Right renal pelvis (tissue), 4 donors: Measurements from ENCODE around the gene ABCA2. TPM values are rescaled to one million over a fixed set of nuclear protein-coding genes. Genes with fewer than 3 reads are reported as not detected.

Source experiments
- DNase-seq, 4 donors: peaks; one replicate each; pipeline ENCODE4 v3.0.0-alpha.2; 2013; ENCODE audit warnings: low read depth in 4 of 4, low spot score in 3 of 4, missing footprints in 1 of 4
- polyA plus RNA-seq, 4 donors: library from polyadenylated mRNA; unstranded; fragments of 120-200 nt; gene quantifications; one replicate each; pipeline ENCODE4 v1.2.1, GENCODE V29; 2013; ENCODE audit not compliant: insufficient read length in 4 of 4

The ABCA2 gene
- polyA plus RNA-seq, 4 donors: 33.3 to 57.9 (median 40.2) TPM

DNA sequence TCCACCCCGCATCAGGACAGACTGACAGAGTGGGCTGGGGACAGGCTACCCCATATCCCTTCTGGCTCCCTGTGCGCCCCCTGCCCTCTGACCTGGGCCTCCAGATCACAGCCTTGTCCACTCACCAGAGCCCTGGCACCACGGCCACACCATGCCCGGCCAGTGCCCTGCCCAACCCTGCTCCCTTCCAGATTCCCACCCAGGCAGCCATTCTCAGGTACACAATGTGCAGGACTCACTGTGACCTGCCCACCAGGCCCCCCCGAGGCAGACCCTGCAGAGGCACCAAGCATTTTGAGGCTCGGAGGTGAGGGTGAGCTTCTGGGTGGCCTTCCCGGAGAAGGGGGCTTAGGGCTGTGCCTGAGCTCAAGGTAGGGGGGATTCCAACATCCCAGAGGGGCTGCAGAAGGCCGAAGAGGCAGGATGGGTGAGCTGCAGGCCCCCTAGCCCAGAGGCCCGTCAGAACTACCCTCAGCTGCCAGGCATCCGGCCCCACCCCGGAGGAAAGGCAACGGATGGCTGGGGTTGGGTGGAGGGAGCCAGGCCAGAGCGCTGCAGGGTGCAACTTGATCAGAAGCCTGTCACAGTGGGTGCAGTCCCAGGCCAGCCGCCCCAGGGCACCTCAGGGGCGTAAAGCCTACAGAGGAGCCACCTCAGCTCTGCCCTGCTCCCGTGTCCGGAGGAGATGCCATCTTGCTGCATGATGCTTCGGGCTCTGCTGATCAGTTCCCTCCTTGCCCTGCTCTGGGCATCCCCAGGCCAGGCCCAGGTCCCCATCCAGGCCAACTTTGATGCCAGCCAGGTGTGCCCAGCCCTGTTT, 45.6 kb downstream of the ABCA2 start, which contains the start of gene LCNL1:
LCNL1 (plus strand) TSS at position 762 of the 820 bp plus-strand sequence. CDS start 594 bp downstream, outside the sequence.
- no peak for DNase-seq

DNA sequence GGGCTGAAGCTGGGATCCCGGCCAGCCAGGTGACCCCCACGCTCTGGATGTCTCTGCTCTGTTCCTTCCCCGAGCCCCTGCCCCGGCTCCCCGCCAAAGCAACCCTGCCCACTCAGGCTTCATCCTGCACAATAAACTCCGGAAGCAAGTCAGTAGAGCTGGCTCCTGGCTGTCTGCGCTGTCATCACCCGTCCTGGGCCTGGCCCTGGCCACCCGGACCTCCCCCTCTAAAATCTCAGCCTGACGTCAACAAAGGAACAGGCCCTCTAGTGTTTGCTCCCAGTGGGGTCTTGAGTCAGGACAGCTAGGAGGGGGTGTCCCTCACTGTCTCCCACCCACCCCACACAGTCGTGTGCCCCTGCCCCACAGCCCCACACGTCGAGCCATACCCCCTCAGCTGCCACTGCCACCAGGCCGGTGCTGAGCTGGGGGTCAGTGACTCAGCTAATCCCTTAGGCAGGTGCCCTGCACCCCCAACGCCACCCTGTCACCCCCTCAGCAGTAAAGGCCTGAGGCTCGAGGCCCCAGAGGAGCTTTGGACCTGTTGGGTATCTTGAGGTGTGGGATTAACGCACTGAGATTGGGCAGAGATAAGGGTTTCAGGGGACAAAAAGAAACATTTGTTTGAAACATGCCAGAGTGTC, 46.3 kb downstream of the ABCA2 start:
- no peak for DNase-seq

DNA sequence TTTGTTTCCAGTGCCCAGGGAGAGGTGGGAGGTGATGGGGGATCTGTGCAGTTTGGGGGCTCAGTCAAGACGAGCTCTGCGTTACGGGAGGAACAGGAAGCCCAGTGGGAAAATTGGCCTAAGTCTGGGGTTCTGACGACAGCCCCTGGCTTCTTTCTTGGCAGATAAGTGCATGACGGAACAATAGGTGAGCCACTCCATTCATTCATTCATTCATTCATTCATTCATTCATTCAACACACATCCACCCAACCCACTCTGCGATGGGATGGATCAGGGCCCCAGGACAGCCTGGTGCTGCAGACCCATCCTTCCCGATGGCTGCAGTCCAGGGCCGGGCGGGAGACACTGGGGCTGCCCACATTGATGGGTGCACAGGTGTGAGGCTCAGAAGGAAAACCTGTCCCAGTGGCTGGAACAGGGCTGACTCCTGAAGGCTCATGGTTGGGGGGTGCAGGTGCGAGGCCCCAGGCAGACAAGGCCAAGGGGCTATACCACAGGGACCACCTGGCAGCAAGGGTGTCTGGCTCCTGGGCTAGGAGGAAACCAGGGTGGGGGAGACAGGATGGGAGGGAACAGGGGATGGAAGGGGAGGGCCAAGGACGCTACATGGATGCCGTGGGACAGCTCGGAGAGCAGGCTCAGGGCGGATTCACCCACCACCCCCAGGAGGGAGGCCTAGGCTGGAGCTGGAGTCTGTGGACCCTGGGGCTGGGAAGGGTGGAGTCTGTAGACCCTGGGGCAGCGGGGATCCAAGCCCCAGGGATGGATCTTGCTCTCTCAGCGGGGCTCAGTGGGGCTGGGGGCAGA, 47.2 kb downstream of the ABCA2 start:
- no peak for DNase-seq

DNA sequence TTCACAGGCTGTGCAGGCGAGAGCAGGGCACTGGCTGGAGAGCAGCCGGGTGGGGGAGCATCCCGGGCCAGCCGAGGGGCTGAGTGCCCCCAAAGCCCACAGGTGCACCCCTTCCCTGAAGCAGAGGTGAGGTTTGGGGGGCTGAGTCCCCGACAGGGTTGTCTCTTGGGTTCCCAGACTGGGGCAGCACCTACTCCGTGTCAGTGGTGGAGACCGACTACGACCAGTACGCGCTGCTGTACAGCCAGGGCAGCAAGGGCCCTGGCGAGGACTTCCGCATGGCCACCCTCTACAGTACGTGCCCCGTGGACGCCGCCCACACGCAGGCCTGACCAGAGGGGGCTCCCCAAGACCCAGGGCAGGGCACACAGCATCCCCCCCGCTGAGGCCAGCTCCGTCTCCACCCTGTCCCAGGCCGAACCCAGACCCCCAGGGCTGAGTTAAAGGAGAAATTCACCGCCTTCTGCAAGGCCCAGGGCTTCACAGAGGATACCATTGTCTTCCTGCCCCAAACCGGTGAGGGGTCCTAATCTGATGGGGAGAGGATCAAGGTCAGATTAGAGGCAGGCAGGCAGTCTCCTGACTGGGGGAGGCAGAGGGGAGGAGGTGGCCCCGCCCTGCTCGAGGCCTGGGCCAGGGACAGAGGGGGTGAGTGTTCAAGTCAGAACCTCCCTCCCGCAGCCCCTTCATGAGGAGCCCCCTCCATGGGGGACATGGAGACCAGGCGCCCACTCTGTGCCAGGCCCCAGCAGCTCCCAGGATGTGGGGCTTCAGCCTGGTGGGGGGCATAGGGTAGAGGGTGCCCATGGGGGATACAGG, 48.1 kb downstream of the ABCA2 start:
- no peak for DNase-seq

DNA sequence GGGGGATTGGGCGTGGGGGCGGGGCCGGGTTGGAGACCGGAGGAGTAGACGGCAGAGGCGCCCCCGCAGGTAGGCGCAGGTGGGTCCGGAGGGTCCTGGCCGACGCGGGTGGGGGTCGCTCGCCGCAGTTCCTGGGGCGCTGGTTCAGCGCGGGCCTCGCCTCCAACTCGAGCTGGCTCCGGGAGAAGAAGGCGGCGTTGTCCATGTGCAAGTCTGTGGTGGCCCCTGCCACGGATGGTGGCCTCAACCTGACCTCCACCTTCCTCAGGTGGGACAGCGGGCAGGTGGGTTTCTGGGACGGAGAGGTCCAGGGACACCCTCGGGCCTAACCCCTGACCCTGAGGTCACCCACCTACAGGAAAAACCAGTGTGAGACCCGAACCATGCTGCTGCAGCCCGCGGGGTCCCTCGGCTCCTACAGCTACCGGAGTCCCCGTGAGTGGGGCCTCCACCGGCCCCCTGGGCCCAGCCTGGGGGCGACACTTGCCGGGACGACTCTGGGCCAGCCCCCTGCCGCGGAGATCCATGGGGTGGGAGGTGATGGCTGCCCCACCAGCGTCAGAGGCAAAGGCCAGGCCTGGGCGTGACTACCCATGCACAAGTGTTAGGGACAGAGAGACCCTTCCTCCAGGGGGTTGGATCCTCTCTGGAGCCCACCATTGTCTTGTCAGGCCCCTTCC, 49.0 kb downstream of the ABCA2 start:
- DNase-seq: no peak

DNA sequence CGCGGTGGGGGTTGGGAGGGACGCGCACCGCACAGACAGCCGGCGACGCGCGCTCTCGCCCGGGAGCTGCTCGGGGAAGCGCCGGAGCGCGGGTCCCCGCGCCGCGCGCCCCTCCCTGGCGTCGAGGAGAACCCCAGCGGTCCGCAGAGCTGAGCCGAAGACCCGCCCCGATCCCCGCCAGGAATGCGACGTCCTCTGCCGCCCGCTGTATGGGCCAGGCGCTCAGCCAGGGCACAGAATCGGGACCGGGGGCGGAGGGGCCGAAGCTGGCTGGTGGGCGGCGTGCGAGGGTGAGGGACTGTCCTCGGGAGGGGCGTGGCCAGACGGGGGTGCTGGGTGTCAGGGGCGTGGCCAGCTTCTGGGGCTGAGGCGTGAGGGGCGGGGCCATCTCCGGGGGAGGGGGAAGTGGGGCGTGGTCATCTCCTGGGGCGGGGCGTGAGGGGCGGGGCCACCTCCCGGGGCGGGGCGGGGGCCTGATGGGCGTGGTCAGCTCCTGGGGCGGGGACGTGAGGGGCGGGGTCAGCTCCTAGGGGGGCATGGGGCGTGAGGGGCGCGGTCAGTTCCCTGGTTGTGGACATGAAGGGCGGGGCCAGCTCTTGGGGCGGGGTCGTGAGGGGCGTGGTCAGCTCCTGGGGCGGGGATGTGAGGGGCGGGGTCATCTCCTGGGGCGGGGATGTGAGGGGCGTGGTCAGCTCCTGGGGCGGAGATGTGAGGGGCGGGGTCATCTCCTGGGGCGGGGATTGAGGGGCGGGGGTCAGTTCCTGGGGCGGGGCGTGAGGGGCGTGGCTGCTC, 49.8 kb downstream of the ABCA2 start:
- no peak for DNase-seq

DNA sequence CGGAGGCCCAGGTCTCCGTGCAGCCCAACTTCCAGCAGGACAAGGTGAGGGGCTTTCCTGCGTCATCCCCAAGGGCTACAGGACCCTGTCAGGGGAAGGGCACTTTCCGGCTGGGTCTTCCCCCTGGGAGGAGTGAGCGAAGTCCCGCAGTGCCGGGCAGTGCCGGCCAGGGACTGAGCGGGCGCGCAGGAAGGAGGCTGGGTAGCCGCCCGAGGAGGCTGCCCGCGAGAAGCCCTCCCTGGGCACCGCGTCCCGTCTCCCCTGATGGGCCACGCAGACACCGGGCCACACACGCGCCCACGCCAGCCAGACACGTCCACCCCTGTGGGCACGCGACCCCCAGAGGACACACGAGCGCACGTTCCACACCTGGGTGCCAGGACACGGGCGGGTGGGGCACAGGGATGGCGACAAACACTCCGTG, 50.4 kb downstream of the ABCA2 start:
- DNase-seq: no peak

DNA sequence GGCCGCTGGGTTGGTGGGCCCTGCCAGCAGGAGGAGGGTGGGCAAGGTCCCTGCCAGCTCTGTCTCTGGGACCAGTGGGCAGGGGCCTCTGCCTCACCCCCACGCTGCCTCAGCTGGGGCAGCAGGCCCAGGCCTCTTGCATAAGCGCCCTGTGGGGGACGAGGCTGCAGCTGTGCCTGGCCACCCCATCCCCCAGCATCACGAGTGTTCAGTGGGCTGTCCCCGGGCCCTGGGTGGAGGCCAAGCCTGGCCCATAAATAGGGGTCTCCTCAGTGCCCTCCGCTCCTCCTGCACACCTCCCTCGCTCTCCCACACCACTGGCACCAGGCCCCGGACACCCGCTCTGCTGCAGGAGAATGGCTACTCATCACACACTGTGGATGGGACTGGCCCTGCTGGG, 50.8 kb downstream of the ABCA2 start, which contains the start of gene PTGDS:
PTGDS (plus strand) TSS at position 282 of the 400 bp plus-strand sequence; CDS start at position 357, 75 bp downstream.
- no peak for DNase-seq

DNA sequence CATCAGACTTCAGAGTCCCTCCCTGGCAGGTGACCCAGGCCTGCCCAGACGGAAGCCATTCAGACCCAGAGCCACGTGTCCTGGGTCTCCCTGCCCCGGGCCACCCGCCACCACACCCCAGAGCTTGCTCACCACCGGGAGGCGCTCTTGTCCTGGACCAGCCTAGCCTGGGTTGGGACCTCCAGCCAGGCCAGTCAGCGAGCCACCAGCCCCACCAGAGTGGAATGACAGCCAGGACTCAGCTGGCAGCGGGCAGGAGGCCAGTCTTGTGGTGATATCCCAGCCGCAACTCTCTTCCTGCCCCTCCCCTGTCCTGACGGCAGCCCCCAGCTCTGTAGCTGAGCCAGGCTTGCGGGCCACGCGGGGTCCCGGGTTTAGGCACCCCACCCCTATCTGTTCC, 52.4 kb downstream of the ABCA2 start:
- no peak for DNase-seq

DNA sequence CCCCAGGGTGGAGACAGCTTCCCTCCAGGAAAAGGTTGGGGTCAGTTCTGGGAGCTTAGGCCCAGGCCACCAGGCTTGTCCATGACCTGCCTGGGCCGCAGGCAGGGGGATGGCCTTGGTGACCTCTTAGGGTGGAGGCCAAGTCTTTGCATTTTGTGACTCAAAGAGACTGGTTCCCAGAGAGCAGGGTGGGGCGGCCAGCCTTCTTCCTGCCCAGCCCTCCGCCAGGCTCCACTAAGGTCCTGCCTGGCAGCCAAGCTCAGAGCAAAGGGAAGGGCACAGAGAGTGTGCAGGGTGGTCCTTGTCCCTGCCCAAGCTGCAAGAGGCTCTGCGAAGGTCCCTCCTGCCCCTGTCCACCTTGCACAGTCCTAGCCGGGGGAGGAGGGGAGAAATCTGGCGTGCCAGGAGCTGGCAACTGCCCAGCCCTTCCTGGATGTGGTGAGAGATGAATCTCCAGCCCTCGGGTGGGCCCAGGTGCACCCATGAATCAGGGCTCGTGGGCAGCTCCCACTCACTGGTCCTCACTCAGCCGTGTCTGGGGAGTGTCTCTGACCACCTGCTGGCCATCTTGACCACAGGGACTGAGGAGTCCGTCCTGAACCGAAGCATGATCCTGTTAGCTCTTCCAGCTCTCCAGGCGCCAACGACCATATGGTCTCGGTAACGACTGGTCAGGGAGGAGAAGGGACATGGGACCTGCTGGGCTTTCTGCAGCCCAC, 53.1 kb downstream of the ABCA2 start:
- no peak for DNase-seq

DNA sequence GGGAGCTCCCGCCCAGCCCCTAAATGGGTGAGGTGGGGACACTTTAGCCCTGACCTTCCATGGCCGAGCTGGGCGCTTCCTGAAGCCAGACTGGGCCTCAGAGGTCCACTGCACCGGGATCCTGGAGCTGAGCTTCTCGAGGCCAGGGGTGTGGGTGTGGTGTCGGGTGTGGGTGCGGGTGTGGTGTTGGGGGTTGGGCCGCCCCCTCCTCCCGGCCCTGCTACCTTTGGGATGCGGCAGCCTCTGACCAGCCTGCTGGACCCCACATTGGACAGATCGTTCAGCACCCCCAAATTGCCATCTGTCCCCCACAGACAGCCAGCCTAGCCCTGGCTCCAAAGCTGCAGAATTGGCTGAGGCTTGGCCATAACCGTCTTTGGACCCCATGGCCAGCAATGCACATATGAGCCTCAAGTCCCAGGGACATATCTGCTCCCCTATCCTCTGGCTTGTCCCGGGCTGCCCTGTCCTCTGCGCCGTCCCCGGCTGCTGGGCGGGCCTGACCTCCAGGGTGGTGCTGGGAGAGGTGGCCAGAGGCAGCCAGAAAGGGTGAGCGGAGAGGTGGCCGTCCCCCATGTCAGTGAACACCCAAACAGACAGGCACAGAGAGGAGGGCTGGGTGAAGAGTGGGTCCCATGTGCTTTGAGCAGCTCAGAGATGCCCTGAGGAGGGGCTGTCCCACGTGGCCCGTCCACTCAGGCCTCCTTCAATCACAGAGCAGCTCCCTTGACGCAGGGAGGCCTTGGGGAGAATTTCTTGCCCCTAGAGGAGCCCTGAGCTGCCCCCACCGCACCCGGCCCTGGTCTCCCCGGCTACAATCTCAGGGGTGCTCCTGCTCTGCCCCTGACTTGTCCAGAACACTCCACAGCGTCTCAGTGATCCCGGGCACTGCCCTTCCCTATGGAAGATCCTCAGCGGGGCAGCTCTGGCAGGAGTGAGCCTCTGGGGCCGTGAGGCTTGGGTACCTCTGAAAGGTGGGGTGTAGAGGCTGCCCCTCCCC, 54.1 kb downstream of the ABCA2 start:
- DNase-seq: no peak

DNA sequence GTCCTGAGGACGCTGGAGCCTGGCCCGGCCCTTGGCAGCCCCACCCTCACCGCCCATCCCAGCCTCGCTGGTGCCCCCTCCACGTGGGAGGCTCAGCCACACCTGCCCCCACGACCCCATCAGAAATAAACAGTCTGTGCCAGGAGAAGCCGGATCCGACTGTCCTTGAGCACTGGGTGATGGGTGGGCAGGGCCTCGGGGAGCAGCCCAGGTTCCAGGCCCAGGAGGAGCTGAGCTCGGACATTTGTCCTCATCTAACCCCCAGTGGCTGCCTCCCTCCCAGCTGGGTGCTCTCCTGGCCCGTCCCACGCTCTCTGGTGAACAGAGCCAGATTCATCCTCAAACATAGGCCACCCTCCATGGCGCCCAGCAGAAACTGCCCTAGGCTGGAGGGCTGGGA, 55.3 kb downstream of the ABCA2 start:
- DNase-seq: no peak

DNA sequence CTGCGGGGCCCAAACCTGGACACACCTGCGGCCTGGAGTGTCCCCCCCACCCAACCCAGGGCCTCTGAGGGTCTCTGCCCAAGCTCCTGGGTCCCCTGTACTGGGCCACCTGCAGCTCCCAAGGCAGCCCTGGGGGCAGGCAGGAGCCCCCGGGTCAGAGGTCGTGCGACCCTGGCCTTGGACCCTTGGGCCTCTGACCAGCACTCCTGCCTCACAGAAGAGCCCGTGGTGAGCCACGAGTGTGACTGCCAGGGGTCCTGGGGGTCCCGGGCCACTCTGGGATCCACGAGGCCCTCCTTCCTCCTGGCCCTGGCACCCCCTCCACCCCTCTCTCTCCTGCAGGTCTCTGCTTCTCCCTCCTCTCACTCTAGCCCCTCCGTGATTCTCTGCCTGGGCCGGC, 55.7 kb downstream of the ABCA2 start:
- DNase-seq: no peak

DNA sequence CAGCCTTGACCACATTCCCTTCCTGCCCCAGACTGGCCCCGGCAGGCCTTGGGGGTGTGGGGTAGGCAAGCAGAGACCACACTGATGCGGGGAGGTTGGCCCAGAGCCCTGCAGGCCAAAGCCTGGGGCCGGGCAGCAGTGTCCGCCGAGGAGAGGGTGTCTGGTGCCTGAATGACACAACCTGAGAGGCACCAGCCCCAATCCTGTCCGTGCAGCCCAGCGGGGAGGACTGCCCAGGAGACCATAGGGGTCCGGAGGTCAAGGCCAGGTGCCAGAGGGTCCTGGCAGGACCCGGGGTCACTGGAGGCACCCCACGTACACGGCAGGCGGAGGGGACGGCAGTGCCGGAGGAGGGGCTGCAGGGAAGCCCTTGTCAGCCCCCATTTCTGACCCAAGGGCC, 56.3 kb downstream of the ABCA2 start:
- no peak for DNase-seq

DNA sequence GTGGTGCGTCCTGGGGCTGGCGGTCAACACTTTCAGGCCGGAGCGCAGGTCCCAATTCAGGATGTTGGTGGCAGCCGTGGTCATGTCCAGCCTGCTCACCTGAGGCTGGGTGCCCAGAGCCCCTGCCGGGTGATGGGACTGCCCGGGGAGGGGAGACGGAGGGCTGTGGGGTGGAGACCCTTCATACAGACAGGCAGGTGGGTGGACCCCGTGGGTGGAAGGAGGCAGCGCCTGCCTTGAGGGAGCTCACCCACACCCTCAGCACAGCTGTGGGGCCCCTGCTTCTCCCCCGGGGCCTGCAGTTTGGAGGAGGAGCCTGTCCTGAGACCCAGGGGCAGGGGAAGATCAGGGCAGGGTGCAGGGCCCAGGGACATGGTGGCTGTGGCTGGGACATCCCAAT, 57.7 kb downstream of the ABCA2 start:
- no peak for DNase-seq

DNA sequence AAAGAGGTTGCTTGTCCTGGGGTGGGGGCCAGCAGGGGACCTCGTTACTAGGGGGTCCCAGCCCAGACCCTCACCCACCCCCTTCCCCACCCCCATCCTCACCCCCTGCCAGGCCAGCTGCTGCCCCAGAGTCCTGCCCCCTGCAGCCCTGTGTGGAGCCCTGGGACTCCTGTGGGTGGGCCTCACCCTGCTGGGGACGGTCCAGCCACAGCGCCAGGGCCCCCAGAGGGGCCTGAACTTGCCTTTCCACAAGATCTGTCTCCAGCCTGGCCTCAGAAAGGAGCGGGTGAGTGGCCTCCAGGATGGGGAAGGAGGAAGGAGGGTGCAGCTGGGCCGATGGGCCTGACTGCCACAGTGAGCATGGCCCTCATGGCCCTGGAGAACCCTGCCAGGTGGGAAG, 58.3 kb downstream of the ABCA2 start:
- no peak for DNase-seq

DNA sequence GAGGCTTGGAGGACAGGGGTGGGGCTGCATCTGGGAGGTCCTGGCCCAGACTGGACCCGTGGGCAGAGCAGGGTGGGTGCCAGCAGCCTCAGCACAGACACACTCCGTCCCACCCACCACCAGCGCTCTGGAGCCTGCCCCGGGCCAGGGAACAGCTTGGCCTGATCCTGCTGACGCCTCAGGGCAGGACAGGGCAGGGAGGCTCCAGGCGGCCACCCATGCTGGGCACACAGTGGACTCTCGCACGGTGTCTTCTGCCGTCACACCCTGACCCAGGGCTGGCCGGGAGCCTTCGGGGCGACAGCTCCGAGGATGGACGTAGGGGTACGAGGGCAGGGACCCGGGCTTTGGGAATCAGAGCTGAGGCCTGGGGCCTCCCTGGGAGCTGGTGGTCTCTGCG, 58.9 kb downstream of the ABCA2 start:
- DNase-seq: no peak
